Lower leg skin (tissue), 4 donors: Measurements from ENCODE around the gene GJC3. TPM values are rescaled to one million over a fixed set of nuclear protein-coding genes. Genes with fewer than 3 reads are reported as not detected.

ENCODE experiments used
- DNase-seq, 2 donors: peaks; one replicate each; pipeline ENCODE4 v3.0.0-alpha.2; 2019; ENCODE audit warnings: low spot score in 2 of 2
- H3K4me3 ChIP-seq: fragments of 200-600 bp; sonication (generic); 2 replicates; pipeline ENCODE4 v1.5.1; 2017; ENCODE audit warnings: mild to moderate bottlenecking, low read depth; ENCODE audit not compliant: poor library complexity, severe bottlenecking
- CTCF ChIP-seq, 3 donors: fragments of 450-650 bp; IDR thresholded peaks; one replicate each; pipeline ENCODE4 v1.5.1; 2016; ENCODE audit warnings: antibody characterized with exemption in 3 of 3, mild to moderate bottlenecking in 3 of 3, moderate library complexity in 2 of 3
- POLR2A ChIP-seq, 2 donors: fragments of 450-650 bp; IDR thresholded peaks; one replicate each; pipeline ENCODE4 v1.6.1; 2016 to 2017; ENCODE audit warnings: antibody characterized with exemption in 2 of 2, mild to moderate bottlenecking in 1 of 2, moderate library complexity in 1 of 2
- WGBS, 2 donors: methylation state at CpG; one replicate each; pipeline ENCODE4 v1.1.5; 2018; 5-methylcytosine and 5-hydroxymethylcytosine counted together
- intact Hi-C: fragments of 100-400 bp; cut with DNase I; formaldehyde crosslinking; loops from one replicate; pipeline ENCODE4 v1.15.0; 2023; ENCODE audit warnings: low total_unique reads
- total RNA-seq, 4 donors: library from RNA; depleted of rRNA; stranded (reverse); fragments of >200 nt; gene quantifications; one replicate each; pipeline ENCODE4 v1.1.0, GENCODE V29; 2016

GJC3 gene
- total RNA-seq, 4 donors from 2014 or later = 0.25 to 3.4 (median 1.5) TPM

- 91% methylated on average over 6 of the region's 6 CpGs for WGBS, 2 donors
- intact Hi-C loops = no loop called here
- no peak for DNase-seq
Observed at GRCh38 chr7:99899830-99900519, 29.4 kb downstream of the GJC3 start.

GRCh38 chr7:99898836-99899235 lies 30.6 kb downstream of the GJC3 start:
- no peak overlapping the region for H3K4me3 ChIP-seq
- WGBS, 2 donors = 20 to 37% methylated on average over 3 of the region's 3 CpGs
- DNase-seq = no peak
- TF ChIP-seq POLR2A (IDR thresholded peaks at IDR 0.05) (no peak), CTCF (IDR thresholded peaks at IDR 0.05) (no peak)
- intact Hi-C loops = no loop called here

More at GRCh38 chr7:99899830-99900519, 29.4 kb downstream of the GJC3 start:
- H3K4me3 ChIP-seq = no peak overlapping the region
- TF ChIP-seq CTCF (IDR thresholded peaks at IDR 0.05) = no peak
- no peak for TF ChIP-seq POLR2A (IDR thresholded peaks at IDR 0.05)

GRCh38 chr7:99898023-99898357 lies 31.4 kb downstream of the GJC3 start:
- no peak for TF ChIP-seq POLR2A (IDR thresholded peaks at IDR 0.05)
- TF ChIP-seq CTCF (IDR thresholded peaks at IDR 0.05) = no peak
- WGBS, 2 donors = 95 to 98% methylated on average over 2 of the region's 2 CpGs
- no peak overlapping the region for H3K4me3 ChIP-seq
- intact Hi-C loops = no loop called here
- no peak for DNase-seq

- no peak for DNase-seq
- intact Hi-C loops = no loop called here
- no peak overlapping the region for H3K4me3 ChIP-seq
- no peak for TF ChIP-seq CTCF (IDR thresholded peaks at IDR 0.05)
- TF ChIP-seq POLR2A (IDR thresholded peaks at IDR 0.05) = no peak
- WGBS, 2 donors = 81 to 91% methylated on average over 6 of the region's 6 CpGs
Observed at GRCh38 chr7:99897322-99898022, 31.9 kb downstream of the GJC3 start.

- no peak overlapping the region for H3K4me3 ChIP-seq
- TF ChIP-seq POLR2A (IDR thresholded peaks at IDR 0.05) = no peak
- TF ChIP-seq CTCF (IDR thresholded peaks at IDR 0.05) = no peak
- intact Hi-C loops = no loop called here
- DNase-seq = no peak
Observed at GRCh38 chr7:99894738-99895137, 34.7 kb downstream of the GJC3 start.
